Liver (tissue), 3 donors: ENCODE data around the gene NKD1.

Source experiments
- CTCF ChIP-seq: fragments of 150-350 bp; IDR thresholded peaks from 2 replicates; pipeline ENCODE4 v1.5.1; 2017; ENCODE audit warnings: improper control_type of control experiment, low read depth, low read length; ENCODE audit not compliant: missing input control
- TAF1 ChIP-seq: conservative IDR thresholded peaks from 2 replicates; pipeline ENCODE4 v1.6.1; 2016; ENCODE audit warnings: antibody characterized with exemption, mild to moderate bottlenecking
- YY1 ChIP-seq: IDR thresholded peaks from 2 replicates; pipeline ENCODE4 v1.6.1; 2016; ENCODE audit warnings: antibody characterized with exemption, mild to moderate bottlenecking
- donor health status: healthy.
- donor health status: healthy.

- TF ChIP-seq CTCF, result no peak
- TF ChIP-seq YY1, result no peak
- TF ChIP-seq TAF1, result no peak
Measured at GRCh38 chr16:50620646-50621451, 72.7 kb downstream of the NKD1 start.
